ENCODE measurements around the gene SLC27A2.

Gene SLC27A2

GRCh38 chr15:50180582-50180981 lies 1.4 kb upstream of the SLC27A2 start:
- H3K27me3 ChIP-seq (replicated peaks; ENCODE audit: control insufficient read depth, insufficient read depth, low read length, poor library complexity, severe bottlenecking) = no peaks in the 10 kb centered on the region
- no peaks in the 10 kb centered on the region for H3K36me3 ChIP-seq (ENCODE audit: control insufficient read depth, insufficient read depth, low read length)
- no peaks in the 10 kb centered on the region for H3K9me3 ChIP-seq (ENCODE audit: control insufficient read depth, low read length)
- H3K4me3 ChIP-seq (ENCODE audit: insufficient read depth, low read depth, low read length, poor library complexity, severe bottlenecking) = no peak overlapping the region
- no peak overlapping the region for H3K27ac ChIP-seq (ENCODE audit: insufficient read depth, low read length, poor library complexity, severe bottlenecking)
- DNase-seq = no peak
- H3K4me1 ChIP-seq (ENCODE audit: control insufficient read depth, insufficient read depth, low read length, poor library complexity, severe bottlenecking) = peaks cover 3% of the 10 kb centered on the region

GRCh38 chr15:50181201-50181968 lies 611 bp upstream of the SLC27A2 start:
- no peak for DNase-seq
- Histone ChIP-seq H3K4me3 (ENCODE audit: insufficient read depth, low read depth, low read length, poor library complexity, severe bottlenecking) (peak overlapping the region; percentile 58), H3K27me3 (replicated peaks; ENCODE audit: control insufficient read depth, insufficient read depth, low read length, poor library complexity, severe bottlenecking) (no peaks in the 10 kb centered on the region), H3K4me1 (ENCODE audit: control insufficient read depth, insufficient read depth, low read length, poor library complexity, severe bottlenecking) (peaks cover 3% of the 10 kb centered on the region), H3K36me3 (ENCODE audit: control insufficient read depth, insufficient read depth, low read length) (no peaks in the 10 kb centered on the region), H3K27ac (ENCODE audit: insufficient read depth, low read length, poor library complexity, severe bottlenecking) (no peak overlapping the region), H3K9me3 (ENCODE audit: control insufficient read depth, low read length) (no peaks in the 10 kb centered on the region)

- no peaks in the 10 kb centered on the region for H3K9me3 ChIP-seq (ENCODE audit: control insufficient read depth, low read length)
- H3K36me3 ChIP-seq (ENCODE audit: control insufficient read depth, insufficient read depth, low read length) = no peaks in the 10 kb centered on the region
- H3K27me3 ChIP-seq (replicated peaks; ENCODE audit: control insufficient read depth, insufficient read depth, low read length, poor library complexity, severe bottlenecking) = no peaks in the 10 kb centered on the region
- peak overlapping the region; percentile 58 for H3K4me3 ChIP-seq (ENCODE audit: insufficient read depth, low read depth, low read length, poor library complexity, severe bottlenecking)
- H3K27ac ChIP-seq (ENCODE audit: insufficient read depth, low read length, poor library complexity, severe bottlenecking) = no peak overlapping the region
- peak in 1 of 3 donors; percentile 16 for DNase-seq
- H3K4me1 ChIP-seq (ENCODE audit: control insufficient read depth, insufficient read depth, low read length, poor library complexity, severe bottlenecking) = peaks cover 3% of the 10 kb centered on the region
Observed at GRCh38 chr15:50182219-50183013, 420 bp downstream of the SLC27A2 start.

GRCh38 chr15:50183112-50183794 lies 1.3 kb downstream of the SLC27A2 start:
- H3K9me3 ChIP-seq (ENCODE audit: control insufficient read depth, low read length) = no peaks in the 10 kb centered on the region
- H3K4me1 ChIP-seq (ENCODE audit: control insufficient read depth, insufficient read depth, low read length, poor library complexity, severe bottlenecking) = peaks cover 3% of the 10 kb centered on the region
- H3K27ac ChIP-seq (ENCODE audit: insufficient read depth, low read length, poor library complexity, severe bottlenecking) = no peak overlapping the region
- no peak overlapping the region for H3K4me3 ChIP-seq (ENCODE audit: insufficient read depth, low read depth, low read length, poor library complexity, severe bottlenecking)
- H3K36me3 ChIP-seq (ENCODE audit: control insufficient read depth, insufficient read depth, low read length) = no peaks in the 10 kb centered on the region
- H3K27me3 ChIP-seq (replicated peaks; ENCODE audit: control insufficient read depth, insufficient read depth, low read length, poor library complexity, severe bottlenecking) = no peaks in the 10 kb centered on the region
- DNase-seq = no peak

GRCh38 chr15:50184863-50185504 lies 3.0 kb downstream of the SLC27A2 start:
- Histone ChIP-seq H3K4me3 (ENCODE audit: insufficient read depth, low read depth, low read length, poor library complexity, severe bottlenecking) (no peak overlapping the region), H3K27ac (ENCODE audit: insufficient read depth, low read length, poor library complexity, severe bottlenecking) (no peak overlapping the region), H3K27me3 (replicated peaks; ENCODE audit: control insufficient read depth, insufficient read depth, low read length, poor library complexity, severe bottlenecking) (no peaks in the 10 kb centered on the region), H3K36me3 (ENCODE audit: control insufficient read depth, insufficient read depth, low read length) (no peaks in the 10 kb centered on the region), H3K4me1 (ENCODE audit: control insufficient read depth, insufficient read depth, low read length, poor library complexity, severe bottlenecking) (peaks cover 3% of the 10 kb centered on the region), H3K9me3 (ENCODE audit: control insufficient read depth, low read length) (no peaks in the 10 kb centered on the region)
- DNase-seq = no peak

- peaks cover 3% of the 10 kb centered on the region for H3K4me1 ChIP-seq (ENCODE audit: control insufficient read depth, insufficient read depth, low read length, poor library complexity, severe bottlenecking)
- H3K4me3 ChIP-seq (ENCODE audit: insufficient read depth, low read depth, low read length, poor library complexity, severe bottlenecking) = no peak overlapping the region
- no peaks in the 10 kb centered on the region for H3K27me3 ChIP-seq (replicated peaks; ENCODE audit: control insufficient read depth, insufficient read depth, low read length, poor library complexity, severe bottlenecking)
- H3K36me3 ChIP-seq (ENCODE audit: control insufficient read depth, insufficient read depth, low read length) = no peaks in the 10 kb centered on the region
- no peak for DNase-seq
- H3K9me3 ChIP-seq (ENCODE audit: control insufficient read depth, low read length) = no peaks in the 10 kb centered on the region
- no peak overlapping the region for H3K27ac ChIP-seq (ENCODE audit: insufficient read depth, low read length, poor library complexity, severe bottlenecking)
Observed at GRCh38 chr15:50186090-50186489, 4.1 kb downstream of the SLC27A2 start.

- no peaks in the 10 kb centered on the region for H3K36me3 ChIP-seq (ENCODE audit: control insufficient read depth, insufficient read depth, low read length)
- peaks cover 3% of the 10 kb centered on the region for H3K4me1 ChIP-seq (ENCODE audit: control insufficient read depth, insufficient read depth, low read length, poor library complexity, severe bottlenecking)
- no peaks in the 10 kb centered on the region for H3K9me3 ChIP-seq (ENCODE audit: control insufficient read depth, low read length)
- H3K27me3 ChIP-seq (replicated peaks; ENCODE audit: control insufficient read depth, insufficient read depth, low read length, poor library complexity, severe bottlenecking) = no peaks in the 10 kb centered on the region
- no peak overlapping the region for H3K27ac ChIP-seq (ENCODE audit: insufficient read depth, low read length, poor library complexity, severe bottlenecking)
- no peak for DNase-seq
- H3K4me3 ChIP-seq (ENCODE audit: insufficient read depth, low read depth, low read length, poor library complexity, severe bottlenecking) = no peak overlapping the region
Observed at GRCh38 chr15:50186752-50187151, 4.8 kb downstream of the SLC27A2 start.

- H3K27ac ChIP-seq (ENCODE audit: insufficient read depth, low read length, poor library complexity, severe bottlenecking) = no peak overlapping the region
- H3K4me3 ChIP-seq (ENCODE audit: insufficient read depth, low read depth, low read length, poor library complexity, severe bottlenecking) = no peak overlapping the region
- H3K9me3 ChIP-seq (ENCODE audit: control insufficient read depth, low read length) = no peaks in the 10 kb centered on the region
- DNase-seq = no peak
- H3K4me1 ChIP-seq (ENCODE audit: control insufficient read depth, insufficient read depth, low read length, poor library complexity, severe bottlenecking) = no peaks in the 10 kb centered on the region
- no peaks in the 10 kb centered on the region for H3K27me3 ChIP-seq (replicated peaks; ENCODE audit: control insufficient read depth, insufficient read depth, low read length, poor library complexity, severe bottlenecking)
- no peaks in the 10 kb centered on the region for H3K36me3 ChIP-seq (ENCODE audit: control insufficient read depth, insufficient read depth, low read length)
Observed at GRCh38 chr15:50187525-50187924, 5.5 kb downstream of the SLC27A2 start.

- Histone ChIP-seq H3K36me3 (ENCODE audit: control insufficient read depth, insufficient read depth, low read length) (no peaks in the 10 kb centered on the region), H3K4me3 (ENCODE audit: insufficient read depth, low read depth, low read length, poor library complexity, severe bottlenecking) (no peak overlapping the region), H3K9me3 (ENCODE audit: control insufficient read depth, low read length) (no peaks in the 10 kb centered on the region), H3K27me3 (replicated peaks; ENCODE audit: control insufficient read depth, insufficient read depth, low read length, poor library complexity, severe bottlenecking) (no peaks in the 10 kb centered on the region), H3K27ac (ENCODE audit: insufficient read depth, low read length, poor library complexity, severe bottlenecking) (no peak overlapping the region), H3K4me1 (ENCODE audit: control insufficient read depth, insufficient read depth, low read length, poor library complexity, severe bottlenecking) (no peaks in the 10 kb centered on the region)
- DNase-seq = no peak
Observed at GRCh38 chr15:50187997-50188396, 6.0 kb downstream of the SLC27A2 start.

All from effector memory CD4-positive, alpha-beta T cell (primary cell).